IPS DF 4.7 (cell line): ENCODE results near the gene RIMBP2.
A peak's percentile ranks its signal among the peaks of the same experiment; 100 is the strongest.

Source experiments
- DNase-seq: peaks from one replicate; pipeline ENCODE4 v3.0.0-alpha.2; 2013; ENCODE audit warnings: low spot score; ENCODE audit errors: extremely low read depth

Gene RIMBP2

GRCh38 chr12:130634866-130635265 lies 81.2 kb downstream of the RIMBP2 start:
- no peak for DNase-seq

DNA sequence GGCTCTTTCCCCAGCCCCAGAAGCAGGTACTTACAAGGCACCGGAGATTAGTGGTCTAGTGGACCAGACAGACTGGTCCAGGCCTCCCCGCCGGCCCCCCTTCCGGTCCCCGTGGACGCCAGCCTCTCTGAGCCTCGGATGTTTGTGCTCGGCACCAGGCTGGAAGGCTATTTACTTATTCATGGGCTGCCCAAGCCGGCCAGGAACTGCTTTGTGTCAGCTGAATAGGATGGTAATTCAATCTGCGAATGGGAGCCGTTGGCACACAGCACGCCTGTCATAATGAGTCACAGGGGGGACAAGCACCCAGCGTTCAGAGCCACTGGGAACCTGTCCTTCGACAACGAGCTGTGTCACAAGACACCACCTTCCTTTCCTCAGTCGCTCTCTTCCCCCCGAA lies 82.3 kb downstream of the RIMBP2 start:
- peak; percentile 33 for DNase-seq

GRCh38 chr12:130632642-130633041 lies 83.5 kb downstream of the RIMBP2 start:
- DNase-seq = no peak

DNA sequence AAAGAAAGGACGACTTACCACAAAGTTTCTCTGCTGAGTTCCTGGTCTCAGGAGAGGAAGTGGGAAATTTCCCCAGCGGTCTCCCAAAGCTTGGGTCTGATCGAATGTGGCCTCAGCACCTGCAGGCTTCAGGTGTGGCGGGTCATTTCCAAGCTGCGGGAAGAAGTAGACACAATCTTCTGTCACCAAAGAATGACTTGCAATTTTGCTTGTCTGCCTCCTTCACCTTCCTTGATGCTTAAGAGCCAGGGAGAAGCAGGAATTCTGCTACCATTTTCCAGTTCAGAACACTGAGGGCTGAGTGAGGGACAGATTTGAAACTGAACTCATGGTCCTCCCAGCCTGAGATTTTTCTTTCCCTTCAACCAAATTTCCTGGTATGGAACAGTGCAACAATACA lies 87.8 kb downstream of the RIMBP2 start:
- no peak for DNase-seq

GRCh38 chr12:130627175-130627574 lies 88.9 kb downstream of the RIMBP2 start:
- no peak for DNase-seq

- no peak for DNase-seq
These were observed 89.5 kb downstream of the RIMBP2 start for GRCh38 chr12:130626601-130627000.

DNA sequence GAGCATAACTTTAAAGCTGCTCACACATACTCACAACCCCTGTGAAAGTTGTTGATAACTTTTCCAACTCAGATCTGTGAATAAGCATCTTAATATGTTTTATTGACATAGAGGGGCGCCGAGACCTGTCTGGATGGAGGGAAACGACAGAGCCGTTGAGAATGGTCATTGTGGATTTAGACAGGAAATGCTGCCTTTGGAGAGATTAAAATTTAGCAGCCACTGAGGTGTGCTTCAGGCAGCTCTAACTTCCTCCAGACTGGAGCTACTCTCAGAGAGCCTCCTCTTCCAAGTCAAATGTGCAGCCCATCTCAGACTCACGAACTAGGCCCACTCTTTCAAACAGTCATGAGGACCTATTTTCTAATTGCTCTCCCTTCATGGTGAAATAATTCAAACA lies 90.9 kb downstream of the RIMBP2 start:
- DNase-seq = no peak

DNA sequence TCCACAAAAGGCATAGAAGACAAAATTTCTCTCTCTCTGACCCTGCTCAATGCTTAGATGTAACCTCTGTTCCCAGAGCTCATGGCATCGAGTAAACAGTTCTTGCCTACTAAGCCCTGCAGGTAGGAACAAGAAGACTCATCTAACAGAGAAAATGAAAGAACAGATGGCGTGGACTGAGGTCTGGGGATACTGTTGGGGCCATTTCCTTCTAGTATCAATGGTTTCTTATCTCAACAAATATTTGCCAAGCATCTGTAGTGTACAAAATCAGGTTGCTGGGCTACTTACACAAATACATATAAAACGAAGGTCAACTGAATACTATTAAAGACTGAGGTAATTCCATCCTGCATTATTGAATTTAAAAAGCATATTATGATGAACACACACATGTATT lies 93.3 kb downstream of the RIMBP2 start:
- no peak for DNase-seq

DNA sequence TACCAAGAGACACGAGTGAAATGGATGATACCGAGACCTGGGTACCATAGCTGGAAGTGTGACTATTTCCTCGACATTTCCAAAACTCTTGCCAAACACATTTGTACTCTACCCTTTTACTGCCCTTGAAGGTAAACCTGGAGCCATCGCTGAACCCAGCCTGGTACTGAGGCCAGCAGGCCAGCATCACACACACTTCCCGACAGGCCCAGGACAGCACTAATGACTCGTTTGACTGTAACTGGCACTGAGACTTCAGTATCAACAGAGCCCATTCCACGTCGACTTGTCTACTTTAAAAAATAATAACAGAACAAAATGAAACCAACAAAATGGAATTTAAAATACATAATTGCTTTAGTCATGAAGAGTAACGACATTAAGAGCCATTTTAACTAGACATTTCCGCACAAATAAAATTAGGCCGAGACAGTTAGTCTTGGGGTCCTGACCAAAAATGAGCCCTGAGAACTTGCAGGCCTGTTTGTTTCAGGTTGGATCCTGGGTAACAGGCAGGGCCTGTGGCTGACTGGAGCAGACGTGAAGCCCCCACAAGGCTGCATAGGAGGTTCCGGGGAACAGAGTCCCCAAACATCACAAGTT lies 94.3 kb downstream of the RIMBP2 start:
- no peak for DNase-seq

DNA sequence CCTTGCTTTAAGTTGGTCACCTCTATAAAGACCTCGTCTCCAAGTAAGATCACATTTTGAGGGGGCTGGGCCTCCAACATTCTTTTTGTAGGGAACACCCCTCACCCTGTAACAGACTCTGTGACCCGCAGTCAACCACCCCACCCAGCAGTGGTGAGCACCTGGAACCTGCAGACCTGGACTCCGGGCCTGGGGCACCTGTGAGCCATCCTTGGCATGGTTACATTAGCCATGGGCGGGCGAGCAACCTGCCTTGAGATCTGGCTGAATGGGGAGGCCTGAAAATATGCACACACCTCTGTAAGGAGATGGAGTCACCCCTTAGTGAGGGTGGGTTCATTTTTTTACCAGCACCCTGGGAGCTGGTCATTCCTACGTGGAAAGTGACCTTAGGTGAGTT lies 95.3 kb downstream of the RIMBP2 start:
- no peak for DNase-seq

- DNase-seq = no peak
These were observed 95.8 kb downstream of the RIMBP2 start for GRCh38 chr12:130620281-130620680.

- DNase-seq = no peak
These were observed 96.6 kb downstream of the RIMBP2 start for GRCh38 chr12:130619385-130620001.

DNA sequence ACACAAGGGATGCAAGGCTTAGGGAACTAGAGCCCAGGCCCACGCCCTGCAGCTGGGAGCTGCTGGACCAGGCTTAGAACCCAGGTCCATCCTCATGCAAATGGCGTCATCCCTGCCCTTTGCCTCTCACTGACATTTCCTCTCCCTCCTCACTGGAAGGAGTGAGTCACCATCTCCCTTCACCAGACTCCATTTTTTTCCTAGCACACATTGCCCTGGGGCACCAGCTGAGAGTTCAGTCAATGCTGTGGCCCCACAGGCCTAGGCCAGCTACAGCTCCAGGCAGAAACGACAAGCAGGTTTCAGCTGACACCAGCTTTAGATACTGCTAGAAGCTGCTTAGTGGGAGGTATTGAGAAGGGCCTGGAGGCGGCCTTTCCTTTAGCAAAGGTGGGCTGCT lies 98.9 kb downstream of the RIMBP2 start:
- no peak for DNase-seq

DNA sequence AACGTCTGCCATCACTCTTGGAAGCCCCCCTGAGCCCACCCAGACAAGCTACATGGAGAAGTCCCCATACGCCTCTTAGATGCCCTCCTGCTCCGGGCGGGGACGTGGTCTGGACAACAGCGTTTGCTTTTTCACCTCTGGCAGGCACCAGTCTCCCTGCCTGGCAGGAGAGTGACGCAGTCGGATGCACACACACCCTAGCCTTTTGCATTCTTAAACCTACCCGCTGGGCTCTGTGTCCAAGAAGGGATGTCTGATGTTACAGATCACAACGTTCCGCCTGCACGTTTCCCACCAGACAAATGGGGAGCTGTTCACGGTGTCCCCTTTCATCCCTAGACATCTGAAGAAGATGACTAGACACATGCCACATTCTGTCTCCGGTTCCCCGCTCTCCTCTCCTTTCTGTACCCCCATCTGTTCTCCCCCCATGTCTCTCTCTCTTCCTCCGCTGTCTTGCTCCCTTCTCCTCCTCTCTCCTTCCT lies 100.2 kb downstream of the RIMBP2 start:
- DNase-seq = no peak

DNA sequence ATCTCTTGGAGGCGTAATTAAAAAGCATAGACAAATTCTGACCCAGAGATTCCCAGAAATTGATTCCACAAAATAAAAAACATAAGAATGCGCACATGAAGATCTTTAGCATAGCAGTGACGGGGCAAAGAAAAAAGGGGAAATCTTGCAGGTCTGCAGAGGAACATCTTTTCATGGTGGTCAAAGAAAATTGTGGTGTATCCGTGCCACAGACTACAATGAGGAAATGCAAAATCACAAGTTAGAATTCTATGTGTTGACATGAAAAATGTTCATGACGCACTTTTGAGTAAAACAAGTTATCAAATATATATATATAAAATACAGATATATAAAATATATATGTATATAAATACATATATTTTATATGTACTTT lies 101.6 kb downstream of the RIMBP2 start:
- no peak for DNase-seq

DNA sequence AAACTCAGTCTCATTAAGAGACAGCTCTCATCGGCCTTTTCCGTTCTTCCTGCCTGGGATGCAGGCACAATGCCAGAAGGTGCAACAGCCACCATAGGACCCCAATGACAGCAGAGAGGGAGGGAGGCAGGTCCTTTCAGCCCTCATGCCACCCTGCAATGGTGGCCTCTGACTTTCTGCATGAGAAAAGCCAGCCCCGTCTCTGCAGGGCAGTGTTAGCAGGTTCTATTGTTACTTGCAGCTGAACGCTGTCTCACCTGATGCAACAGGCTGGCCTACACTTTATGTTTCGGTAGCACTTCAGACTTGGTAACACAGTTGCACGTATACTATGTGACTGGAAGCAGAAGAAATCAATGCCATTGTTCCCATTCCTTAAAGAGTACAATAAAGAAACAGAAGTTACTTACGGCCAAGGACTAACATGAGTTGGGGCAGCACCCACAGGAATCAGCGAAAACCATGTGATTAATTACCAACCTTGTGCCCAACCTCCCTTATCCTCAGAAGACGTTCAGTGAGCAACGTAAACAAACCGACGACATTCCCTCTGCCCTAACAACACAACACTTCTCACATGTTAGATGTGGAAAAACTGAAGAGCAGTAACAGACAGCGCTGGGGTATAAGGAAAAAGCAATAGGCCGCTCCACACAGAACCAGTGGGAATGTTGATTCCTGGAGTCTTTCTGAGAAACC lies 102.1 kb downstream of the RIMBP2 start:
- no peak for DNase-seq

GRCh38 chr12:130613131-130613530 lies 103.0 kb downstream of the RIMBP2 start:
- no peak for DNase-seq

DNA sequence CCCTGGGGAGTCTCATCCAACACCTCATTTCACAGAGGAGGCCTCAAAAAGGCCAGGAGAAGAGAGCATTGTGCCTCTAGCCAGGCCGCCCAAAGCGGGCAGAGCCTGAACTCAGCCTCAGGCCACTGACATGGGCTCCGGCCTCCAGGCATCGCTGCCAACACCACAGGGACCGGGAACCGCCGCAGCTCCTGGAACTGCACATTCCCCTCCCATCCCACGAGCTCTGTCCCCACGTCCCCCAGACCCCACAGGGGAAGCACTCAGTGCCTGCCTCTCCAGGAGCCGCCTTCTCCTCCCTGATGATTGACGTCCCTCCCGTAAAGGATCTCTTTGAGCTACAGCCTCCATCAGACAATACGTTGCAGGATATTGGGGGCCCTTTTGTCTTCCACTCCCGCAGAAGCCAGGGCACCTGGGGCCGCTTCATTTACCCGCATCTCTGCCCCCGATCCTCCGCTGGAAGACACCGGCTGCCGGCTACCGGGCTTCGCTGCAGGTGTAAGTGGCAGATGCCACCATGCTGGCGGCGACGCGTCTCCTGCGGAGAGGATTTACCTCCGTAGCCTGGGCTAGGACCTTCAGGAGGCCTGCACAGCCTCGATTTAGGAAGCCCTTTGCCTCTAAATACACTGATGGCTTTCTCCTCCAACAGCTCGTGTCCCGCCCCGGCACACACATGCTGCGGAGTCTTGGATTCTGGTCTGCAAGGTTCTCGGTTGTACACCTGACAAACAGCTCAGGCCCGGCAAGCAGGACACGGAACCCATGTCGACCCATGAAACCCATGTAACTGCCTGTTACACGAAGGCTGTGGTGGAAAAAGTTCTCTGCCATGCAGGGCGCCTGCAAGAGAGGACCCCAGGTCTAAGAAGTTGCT lies 104.8 kb downstream of the RIMBP2 start:
- DNase-seq = no peak

- no peak for DNase-seq
These were observed 106.1 kb downstream of the RIMBP2 start for GRCh38 chr12:130609966-130610365.

DNA sequence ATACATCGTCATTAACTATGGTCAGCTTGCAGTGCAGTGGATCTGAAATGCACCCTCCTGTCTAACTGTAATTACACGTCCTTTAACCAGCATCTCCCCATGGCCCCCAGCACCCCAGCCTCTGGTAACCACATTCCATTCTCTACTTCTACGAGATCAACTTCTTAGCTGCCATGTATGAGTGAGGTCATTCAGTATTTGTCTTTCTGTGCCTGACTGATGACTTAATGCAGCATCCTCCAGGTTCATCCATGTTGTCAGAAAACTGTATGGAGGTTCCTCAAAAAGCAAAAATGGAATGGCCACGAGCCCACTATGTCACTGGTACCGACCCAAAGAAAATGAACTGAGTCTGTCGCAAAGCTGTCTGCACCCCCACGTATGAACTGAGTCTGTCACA lies 107.3 kb downstream of the RIMBP2 start:
- DNase-seq = no peak

DNA sequence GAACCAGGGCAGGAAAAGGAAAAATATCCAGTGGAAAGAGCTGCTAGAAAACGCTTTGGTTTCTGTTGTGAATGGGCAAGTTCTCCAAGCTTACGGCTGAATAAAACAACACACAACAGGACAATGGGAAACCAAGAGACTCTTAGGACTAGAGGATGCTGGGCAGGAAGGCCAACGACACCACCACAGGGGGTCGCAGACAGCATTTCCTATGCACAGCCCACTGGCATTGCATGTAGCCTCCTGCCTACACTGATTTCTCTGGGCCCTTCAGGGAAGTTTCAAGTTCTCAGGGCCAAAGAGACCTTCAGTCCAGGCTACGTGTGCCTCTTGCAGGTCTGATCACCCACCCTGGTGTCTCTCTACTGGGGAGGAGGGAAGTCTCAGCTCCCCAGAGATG lies 108.0 kb downstream of the RIMBP2 start:
- no peak for DNase-seq

DNA sequence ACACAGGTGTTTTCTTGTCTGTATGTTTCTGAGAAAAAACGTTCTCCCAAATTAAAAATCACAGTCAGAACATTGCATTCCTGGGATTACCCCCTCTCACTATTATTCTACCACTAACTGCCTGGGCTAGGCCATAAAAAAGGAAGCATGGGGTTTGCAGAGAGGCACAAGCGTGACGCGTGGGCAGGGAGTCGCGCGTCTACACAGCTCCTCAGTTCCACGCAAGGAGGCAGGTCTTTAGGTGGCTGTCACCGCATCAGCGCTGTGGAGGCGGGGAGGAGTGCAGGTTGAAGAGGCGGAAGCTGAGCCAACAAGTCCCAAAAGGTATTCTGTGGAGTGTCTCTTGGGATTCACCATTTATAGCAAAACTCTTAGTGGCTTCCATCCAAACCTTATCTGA lies 109.9 kb downstream of the RIMBP2 start:
- DNase-seq = no peak
